GM19452 (cell line): ENCODE measurements around the gene MYRF.

Experiments used
- ATAC-seq: cut with Tn5 transposase; IDR thresholded peaks from one replicate; pipeline ENCODE4 v1.9.1; 2021; ENCODE audit not compliant: unreplicated experiment

The MYRF gene

GRCh38 chr11:61738776-61739175, 13.7 kb upstream of the MYRF start:
- no peak for ATAC-seq

DNA sequence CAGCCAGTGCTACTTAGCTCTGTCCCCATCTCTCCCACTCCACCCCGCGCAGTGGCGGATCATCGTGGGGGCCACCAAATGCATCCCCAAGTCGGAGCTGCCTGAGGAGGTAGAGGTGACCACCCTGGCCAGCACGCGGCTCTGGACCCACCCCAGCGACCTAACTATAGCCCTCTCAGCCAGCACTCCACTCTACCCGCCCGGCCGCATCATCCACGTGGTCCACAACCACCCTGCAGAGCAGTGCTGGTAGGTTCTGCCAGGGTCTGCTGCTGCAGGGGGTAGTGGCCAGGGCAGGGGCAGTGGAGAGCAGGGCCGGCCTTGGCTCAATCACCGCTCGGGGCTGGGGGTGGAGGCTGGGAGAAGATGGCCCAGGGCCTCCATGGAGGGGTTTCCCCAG, 13.0 kb upstream of the MYRF start:
- ATAC-seq, result no peak

DNA sequence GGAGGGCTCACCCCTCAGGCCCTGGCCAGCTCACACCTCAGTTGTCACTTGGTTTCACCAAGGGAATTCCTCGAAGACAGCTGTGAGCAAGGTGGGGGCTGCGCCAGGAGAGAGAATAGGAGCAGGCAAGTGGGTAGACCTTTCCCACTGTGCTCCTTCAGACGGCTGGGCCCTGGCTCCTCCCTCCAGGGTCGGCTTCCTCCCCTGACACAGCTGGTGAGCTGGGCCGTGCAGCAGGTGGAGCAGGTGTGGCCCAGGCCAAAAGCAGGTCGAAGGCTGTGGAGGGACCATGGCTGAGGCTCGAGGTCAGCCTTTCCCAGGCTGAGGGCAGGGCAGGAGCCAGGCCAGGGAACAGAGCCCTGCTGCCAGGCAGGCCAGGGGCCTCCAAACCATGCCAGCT, 12.5 kb upstream of the MYRF start:
- no peak for ATAC-seq

- ATAC-seq, result no peak
Observed at GRCh38 chr11:61742391-61742790, 10.0 kb upstream of the MYRF start.

GRCh38 chr11:61743486-61744095, 8.8 kb upstream of the MYRF start:
- ATAC-seq, result no peak

GRCh38 chr11:61744181-61744580, 8.3 kb upstream of the MYRF start:
- ATAC-seq, result no peak

DNA sequence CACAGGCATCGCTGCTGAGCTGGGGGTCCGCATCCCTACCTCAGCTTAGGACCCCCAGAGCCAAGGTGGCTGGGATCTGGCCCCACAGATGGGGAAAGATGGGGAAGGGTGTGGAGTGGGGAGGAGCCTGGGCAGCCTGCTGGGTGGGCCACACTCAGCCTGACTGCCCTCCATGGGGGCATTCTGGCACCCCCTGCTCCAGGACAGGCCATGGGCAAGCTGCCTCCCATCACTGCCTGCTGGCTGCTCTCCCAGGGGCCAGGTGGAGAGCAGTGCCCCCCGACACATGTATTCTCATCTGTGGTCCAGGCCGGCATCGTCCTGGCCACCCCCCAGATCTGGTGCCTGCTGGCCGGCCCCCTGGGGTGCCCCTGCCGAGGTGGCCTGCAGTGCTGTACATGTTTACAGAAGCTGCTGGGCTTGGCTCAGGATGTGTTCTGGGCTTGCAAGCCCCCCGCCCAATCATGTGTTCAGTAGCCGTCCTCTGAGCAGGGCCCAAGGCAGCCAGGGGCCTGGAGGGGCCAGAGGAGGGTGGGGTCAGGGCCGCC, 7.8 kb upstream of the MYRF start:
- ATAC-seq, result no peak

GRCh38 chr11:61745781-61746441, 6.5 kb upstream of the MYRF start:
- ATAC-seq, result no peak

- no peak for ATAC-seq
Observed at GRCh38 chr11:61746442-61747191, 5.8 kb upstream of the MYRF start.

DNA sequence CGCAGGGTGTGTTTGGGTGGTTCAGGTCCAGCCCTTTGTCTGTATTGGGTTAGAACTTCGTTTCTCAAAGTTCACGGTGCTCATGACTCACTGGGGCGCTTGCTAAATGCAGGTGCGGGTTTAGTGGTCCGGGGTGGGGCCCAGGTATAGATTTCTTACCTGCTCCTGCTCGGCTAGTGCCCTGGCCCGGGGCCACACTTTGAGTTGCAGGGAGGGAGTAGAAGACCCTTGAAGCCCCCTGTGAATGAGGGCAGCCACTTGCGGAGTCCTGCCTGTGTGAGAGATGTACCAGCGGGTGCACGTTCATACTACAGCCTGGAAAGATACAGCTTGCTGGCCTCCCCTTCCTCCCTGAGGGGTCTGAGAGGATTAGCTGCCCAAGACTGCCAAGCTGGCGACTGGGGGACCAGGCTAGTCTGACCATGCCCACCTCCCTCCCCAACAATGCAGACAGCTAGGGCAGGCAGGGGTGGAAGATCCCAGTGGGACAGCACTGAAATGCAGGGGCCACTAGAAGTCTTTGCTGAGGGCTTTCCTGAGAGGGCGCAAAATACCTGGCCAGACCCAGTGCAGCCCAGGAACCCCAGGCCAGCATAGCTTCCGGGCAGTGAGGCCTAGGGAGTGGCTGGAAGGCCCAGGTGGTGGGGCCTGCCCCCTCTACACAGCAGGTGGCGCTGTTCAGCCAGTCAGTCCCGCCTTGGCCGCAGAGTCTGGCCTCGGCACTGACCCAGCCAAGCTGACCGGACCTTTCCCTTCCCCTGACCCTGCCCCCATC, 5.1 kb upstream of the MYRF start:
- no peak for ATAC-seq

- no peak for ATAC-seq
Observed at GRCh38 chr11:61747967-61748285, 4.5 kb upstream of the MYRF start.

DNA sequence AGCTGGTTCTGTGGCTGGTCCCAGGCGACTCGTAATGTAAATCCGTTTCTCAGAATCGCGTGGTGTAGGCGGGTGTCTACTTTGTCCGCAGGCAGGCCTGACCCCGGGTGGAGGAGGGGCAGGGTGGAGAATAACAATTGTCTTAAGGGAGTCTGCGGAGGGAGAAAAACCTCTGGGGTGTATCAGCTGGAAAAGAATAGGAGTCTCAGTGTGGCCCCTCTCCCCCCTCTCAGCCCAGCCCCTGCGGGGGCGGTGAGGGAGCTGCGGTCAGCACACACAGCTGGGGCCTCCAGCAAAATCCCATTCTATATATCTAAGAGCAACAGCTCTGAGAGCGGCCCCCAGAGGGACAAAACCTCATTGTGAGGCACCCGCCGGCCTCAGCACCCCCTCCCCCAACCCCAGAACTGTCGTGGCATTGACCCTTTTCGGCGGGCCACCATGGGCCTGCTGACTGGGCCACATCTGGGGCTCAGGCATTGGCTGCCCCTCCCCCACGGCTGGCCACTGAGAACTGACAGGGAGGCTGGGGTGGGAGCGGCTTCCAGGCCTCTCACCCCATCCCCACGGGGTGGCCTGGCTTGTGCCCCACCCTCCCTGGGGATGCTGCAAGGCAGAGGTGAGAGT, 2.7 kb upstream of the MYRF start:
- ATAC-seq, result no peak

DNA sequence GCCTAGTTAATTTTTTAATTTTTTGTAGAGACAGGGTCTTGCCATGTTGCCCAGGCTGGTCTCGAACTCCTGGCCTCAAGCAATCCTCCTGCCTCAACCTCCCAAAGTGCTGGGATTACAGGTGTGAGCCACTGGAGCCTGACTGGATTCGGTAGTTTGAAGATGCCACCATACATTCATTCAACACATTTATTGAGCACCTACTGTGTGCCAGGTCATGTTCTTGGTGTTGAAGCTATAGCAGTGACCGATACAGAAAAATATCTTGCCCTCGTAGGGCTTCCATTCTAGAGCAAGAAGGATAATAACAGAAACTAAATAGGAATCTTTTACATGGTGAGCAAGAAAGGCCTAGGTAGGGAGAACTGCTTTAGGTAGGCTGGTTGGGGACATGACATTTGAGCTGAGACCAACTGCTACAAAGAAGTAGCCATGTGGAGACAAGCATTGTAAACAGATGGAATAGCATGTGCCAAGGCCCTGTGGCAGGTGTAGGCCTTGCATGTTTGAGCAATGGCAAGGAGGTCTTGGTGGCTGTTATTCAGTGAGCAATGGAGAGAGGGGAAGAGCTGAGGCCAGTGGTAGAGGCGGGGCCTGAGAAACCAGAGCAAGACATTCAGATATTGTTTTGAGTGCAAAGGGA, 1.7 kb upstream of the MYRF start:
- ATAC-seq, result no peak

GRCh38 chr11:61751384-61751783, 1.1 kb upstream of the MYRF start:
- ATAC-seq, result no peak

GRCh38 chr11:61752925-61753521, 587 bp downstream of the MYRF start:
- no peak for ATAC-seq

- no peak for ATAC-seq
Observed at GRCh38 chr11:61753672-61754071, 1.2 kb downstream of the MYRF start.

DNA sequence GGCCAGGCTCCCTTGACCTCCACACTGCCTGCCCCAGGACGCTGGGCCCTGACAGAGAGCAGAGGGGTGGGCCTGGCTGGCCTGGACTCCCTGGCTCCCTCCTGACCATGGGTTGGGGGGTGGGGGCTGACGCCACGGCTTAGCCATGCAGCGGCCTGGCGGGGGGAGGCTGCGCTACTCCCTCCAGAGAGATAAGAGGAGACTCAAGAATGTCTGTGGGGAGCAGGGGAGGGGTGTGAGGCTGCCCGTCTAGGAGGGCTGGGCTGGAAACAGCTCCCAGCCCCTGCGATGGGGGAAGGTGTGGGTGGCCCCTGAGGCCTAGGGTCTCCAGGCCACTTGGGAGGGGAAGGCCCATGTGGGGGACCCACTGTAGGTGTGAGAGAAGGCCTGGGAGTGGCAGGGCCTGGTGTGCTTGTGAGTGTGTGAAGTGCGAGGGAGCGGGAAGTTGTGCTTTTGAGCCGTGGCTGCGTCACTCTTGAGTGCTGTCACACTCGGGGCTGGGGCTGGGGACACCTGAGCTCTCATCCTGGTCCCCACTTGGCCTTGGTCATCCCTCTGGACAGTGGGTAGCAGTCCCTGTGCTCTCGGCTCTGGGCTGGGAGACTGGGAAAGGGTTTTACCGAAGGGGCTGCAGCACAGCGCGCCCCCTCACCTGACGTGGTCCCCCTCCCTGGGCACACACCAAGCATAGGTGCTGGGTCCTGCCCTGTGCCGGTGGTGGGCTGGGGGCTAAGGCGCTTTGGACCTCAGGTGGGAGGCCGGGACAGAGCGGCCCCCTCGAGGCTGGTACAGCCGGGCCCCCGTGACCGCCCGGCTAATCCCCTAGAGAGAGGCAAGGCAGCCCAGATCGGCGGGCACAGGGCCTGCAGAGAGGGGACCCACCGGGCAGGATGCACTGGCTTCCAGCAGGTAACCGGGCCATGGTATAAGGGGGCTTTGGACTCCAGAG, 2.4 kb downstream of the MYRF start:
- ATAC-seq, result no peak

- no peak for ATAC-seq
Observed at GRCh38 chr11:61756147-61756451, 3.7 kb downstream of the MYRF start.
